Medulla oblongata (tissue), 1 donor: ENCODE measurements around the gene KANK2.

Experiments used
- DNase-seq: peaks from one replicate; pipeline ENCODE4 v3.0.0-alpha.2; 2015; ENCODE audit errors: extremely low spot score

KANK2 gene

DNA sequence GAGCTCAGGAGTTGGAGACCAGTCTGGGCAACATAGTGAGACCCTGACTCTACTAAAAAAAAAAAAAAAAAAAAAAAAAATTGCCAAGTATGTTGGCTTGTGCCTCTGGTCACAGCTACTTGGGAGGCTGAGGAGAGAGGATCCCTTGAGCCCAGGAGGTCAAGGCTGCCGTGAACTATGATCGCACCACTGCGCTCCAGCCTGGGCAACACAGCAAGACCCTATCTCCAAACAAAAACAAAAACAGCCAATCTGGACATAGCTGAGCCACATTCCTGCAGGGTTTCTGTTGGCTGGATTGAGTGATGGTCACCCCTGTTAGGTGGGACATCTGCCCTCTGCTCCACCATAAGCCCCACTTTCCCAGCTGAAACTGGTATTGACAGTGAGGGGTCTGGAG is 28.5 kb upstream of the KANK2 start:
- no peak for DNase-seq

DNA sequence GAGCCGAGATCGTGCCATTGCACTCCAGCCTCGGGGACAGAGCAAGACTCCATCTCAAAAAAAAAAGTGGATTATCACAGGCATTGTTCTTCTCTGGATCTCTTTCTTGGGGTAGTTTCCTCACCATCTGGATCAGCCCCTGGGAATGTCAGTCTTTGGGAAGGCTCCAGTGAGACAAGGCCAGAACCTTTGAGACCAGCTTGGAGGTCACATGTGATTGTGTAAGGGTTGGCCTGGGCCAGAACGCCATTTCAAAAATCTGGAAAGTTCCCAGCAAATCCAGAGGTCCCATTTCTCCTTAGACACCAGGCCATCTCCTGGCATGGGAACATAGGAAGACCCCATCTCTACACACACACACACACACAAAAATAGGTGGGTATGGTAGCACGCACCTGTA is 27.8 kb upstream of the KANK2 start:
- no peak for DNase-seq

DNA sequence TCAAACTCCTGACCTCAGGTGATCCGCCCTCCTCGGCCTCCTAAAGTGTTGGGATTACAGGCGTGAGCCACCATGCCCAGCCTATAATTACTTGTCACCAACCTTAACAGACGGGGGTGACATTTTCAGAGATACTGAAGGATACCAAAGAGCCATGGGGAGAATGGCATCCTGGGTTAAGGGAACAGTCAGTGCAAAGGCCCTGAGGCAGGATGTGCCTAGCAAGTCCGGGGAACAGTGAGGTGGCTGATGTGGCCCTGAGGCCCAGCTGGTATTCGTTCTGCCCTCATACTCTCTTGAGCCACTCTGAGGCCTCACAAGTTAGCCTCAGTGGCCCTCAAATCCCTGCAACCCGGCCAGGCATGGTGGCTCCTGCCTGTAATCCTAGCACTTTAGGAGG is 27.1 kb upstream of the KANK2 start:
- no peak for DNase-seq

DNA sequence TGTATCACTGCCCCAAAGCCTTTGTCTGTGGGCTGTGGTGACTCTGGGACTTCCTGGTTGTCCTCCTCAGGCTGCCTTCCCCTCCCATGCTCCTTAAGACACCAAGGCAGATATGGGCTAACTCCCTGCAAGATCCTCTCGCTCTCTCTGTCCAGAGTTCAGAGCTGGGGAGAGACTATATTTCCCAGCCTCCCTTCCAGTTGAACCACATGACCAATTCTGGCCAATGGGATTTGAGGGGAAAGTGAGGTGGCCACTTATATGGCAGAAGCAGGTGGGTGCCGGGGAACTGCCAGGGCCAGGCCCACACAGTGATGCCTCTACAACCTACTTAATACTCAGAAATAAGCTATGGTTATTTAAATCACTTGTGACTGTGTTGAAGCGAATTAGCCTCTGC is 25.9 kb upstream of the KANK2 start:
- no peak for DNase-seq

DNA sequence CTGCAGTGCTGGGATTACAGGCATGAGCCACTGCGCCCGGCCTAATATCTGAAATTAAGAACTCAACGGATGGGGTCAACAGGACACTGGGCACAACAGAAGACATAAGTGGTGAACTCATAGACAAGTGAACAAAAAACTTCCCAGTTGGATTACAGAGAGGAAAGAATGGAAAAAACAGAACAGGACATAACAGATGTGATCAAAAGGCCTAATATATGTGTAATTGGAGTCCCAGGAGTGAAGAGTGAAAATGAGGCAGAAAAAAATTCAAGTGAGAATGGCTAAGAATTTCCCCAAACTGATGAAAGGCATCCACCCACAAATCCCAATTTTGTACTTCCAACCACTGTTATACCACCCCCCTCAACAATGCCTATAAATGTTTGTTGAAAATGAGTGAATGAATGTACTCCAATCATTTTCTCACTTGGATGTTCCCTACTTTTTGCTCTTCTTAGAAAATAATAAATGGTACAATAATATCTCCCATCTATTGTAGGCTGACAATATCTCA is 23.8 kb upstream of the KANK2 start:
- no peak for DNase-seq

DNA sequence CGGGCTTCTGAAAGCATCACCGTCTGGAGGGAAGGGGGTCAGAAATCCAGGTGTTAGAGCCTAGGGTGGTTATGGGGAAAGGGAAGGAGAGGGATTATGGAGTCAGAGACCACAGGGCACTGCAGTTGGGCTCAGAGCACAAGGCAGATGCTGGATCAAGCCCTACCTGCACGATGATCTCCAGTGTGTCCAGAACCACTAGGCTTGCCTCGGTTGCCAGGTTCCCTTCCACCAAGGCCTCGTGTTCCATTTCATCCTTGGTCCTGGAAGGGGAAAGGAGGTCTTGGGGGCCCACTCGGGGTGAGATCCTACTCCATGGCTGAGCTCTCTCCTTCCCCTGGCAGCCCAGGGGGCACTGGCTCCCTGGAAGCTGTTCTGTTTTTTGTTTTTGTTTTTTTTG is 17.0 kb upstream of the KANK2 start:
- DNase-seq: no peak

DNA sequence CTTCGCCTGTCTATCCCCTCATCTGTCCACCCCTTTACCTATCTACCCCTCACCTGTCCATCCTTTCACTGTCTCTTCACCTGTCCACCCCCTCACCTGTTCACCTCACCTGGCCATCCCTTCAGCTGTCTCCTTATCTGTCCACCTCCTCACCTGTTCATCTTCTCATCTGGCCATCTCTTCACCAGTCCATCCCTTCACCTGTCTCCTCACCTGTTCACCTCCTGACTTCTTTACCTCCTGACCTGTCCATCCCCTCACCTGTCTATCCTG is 13.2 kb upstream of the KANK2 start:
- no peak for DNase-seq

DNA sequence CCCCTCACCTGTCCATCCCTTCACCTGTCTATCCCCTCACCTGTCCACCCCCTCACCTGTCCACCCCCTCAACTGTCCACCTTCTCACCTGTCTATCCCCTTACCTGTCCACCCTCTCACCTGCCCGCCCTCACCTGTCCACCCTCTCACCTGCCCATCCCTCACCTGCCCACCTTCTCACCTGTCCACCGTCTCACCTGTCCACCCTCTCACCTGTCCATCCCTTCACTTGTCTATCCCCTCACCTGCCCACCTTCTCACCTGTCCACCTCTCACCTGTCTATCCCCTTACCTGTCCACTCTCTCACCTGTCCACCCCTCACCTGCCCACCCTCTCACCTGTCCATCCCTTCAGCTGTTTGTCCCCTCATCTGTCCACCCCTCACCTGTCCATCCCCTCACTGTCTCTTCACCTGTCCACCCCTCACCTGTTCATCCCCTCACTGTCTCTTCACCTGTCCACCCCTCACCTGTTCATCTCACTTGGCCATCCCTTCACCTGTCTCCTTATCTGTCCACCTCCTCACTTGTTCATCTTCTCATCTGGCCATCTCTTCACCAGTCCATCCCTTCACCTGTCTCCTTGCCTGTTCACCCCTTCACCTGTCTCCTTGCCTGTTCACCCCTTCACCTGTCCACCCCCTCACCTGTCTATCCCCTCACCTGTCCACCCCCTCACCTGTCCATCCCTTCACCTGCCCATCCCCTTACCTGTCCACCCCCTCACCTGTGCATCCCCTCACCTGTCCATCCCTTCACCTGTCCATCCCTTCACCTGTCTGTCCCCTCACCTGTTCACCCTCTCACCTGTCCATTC is 12.7 kb upstream of the KANK2 start:
- no peak for DNase-seq

DNA sequence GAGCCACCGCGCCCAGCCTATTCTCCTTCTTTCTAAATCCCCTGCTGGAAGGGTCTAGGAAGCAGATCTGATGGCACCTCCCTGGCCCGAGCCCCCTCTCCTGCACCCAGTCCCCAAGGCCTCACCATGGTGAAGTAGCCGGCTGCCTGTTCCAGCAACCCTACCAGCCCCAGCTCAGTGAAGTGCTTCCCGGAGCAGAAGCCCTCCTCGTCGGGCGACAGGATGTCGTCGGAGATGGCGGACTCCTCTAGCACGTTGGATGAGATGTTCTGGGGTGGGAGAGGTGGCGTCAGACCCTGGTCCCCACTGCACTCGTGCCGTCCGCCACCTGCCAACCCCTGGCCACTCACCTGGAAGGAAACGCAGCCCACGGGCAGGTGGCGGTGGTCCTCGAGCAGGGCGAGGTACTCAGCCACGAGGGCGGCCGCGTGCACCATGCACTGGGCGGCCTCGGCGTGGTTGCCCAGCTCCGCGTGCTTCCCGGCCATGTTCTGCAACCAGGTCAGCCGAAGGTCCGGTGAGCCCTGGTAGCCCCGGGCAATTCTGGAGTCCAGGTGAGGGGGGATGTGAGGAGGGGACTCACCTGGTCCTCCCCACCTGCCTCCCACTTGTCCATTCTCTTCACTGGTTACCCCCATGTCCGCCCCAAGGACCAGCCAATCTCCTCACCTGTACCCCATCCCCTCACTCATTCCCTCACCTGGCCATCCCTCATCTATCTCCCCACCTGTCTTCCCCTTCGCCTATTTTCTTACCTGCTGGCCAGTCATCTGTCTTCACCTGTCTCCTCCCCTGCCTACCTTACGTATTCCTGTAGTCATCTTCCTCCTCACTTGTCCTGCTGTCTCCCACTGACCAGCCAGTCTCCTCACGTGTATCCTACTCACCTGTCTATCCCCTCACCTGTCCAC is 11.5 kb upstream of the KANK2 start:
- DNase-seq: no peak

DNA sequence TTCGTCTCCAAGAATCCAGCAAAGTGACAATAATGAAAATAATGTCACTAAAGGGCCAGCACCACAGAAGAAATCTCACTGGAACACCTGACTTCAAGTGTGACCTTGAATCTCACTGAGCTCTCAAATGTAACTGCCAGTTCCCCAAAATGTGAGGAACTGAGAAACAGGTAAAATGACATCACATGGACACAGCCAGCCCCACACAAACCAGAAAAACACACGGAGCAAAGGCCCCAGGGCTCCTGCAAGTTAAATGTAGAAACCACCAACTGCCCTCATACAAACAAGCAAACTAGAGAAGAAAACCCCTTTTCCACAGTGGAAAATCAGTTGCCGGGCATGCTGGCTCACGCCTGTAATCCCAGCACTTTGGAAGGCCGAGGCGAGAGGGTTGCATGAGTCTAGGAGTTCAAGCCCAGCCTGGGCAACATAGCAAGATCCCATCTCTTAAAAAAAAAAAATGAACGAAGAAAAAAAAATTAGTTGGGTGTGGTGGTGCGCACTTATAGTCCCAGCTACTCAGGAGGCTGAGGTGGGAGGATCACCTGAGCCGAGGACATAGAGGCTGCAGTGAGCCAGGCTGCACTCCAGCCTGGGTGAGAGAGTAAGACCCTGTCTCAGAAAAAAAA is 8.7 kb upstream of the KANK2 start:
- no peak for DNase-seq

DNA sequence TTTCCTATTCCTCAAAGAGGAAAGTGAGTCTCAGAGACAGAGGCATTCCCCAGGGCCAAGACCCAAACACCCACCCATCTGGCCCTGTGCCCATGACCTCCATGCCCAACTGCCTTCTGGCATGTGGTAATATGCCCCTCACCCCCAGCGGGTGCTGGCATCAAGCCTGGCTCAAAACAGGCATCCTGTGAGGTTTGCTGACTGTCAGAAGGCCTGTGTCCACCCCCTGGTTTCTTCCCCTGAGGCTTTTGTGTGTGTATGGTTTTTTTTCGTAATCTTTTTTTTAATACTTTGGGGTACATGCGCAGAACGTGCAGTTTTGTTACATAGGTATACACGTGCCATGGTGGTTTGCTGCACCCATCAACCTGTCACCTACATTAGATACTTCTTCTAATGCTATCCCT is 7.6 kb upstream of the KANK2 start:
- no peak for DNase-seq

DNA sequence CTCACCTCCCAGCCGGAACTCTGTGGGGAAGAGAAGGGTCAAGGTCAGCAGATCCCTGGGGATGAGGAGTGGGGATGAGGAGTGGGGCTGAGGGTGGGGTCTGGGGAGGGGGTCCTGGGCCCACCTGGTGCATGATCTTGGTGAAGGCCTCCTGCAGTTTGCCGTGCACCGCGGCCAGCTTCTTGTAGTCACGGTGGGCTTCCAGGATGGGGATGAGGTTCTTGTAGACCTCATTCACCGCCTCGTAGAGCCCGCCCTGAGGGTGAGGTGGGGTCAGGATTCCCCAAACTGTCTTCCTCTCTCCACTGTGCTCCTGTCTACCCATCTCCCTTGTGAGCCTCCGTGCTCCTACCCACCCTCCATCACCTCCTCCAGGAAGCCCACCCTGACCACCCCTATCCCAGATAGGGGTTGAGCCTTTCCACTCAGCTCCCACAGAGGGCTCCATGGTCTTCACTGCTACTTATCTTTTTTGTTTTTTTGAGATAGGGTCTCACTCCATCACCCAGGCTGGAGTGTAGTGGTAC is 6.8 kb upstream of the KANK2 start:
- DNase-seq: no peak

DNA sequence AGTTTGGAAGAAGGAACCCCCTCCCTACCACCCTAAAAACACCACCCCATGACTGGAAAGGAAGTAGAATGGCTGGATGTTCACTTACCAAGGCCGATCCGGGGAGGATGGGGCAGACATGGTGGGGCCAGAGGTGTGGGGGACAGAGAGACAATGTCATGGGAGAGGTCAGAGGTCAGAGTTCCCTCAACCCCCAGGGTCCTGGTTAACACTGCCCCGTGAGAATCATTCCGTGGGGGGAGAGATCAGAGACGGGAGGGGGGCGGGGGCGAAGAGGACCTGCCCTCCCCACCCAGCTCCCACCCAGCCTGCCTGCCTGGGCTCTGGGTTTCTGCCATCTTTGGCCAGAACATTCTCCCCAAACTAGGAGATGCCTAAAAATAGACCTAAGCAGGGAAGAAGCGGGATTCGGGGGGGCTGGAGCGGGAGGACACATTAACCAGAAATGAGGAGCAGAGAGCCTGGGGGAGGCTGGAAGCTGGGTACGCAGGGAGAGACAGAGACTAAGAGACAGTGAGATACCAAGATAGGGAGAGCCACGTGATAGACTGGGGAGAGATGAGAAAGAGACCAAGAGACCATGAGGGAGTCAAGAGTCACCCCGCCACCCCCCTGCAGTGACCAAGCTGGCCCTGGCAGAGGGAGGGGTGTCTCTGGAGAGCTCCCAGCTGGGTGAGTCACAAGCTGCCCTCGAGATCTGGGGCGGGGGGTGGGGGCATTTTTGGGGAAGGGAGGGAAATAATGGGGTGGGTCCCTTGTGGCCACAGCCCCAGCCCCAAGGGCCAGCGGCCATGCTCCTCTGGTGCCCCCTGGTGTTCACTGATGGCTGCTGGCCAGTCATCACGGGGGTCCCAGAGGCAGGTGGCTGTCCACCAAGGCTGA is 6.1 kb upstream of the KANK2 start:
- peak; percentile 59 for DNase-seq

DNA sequence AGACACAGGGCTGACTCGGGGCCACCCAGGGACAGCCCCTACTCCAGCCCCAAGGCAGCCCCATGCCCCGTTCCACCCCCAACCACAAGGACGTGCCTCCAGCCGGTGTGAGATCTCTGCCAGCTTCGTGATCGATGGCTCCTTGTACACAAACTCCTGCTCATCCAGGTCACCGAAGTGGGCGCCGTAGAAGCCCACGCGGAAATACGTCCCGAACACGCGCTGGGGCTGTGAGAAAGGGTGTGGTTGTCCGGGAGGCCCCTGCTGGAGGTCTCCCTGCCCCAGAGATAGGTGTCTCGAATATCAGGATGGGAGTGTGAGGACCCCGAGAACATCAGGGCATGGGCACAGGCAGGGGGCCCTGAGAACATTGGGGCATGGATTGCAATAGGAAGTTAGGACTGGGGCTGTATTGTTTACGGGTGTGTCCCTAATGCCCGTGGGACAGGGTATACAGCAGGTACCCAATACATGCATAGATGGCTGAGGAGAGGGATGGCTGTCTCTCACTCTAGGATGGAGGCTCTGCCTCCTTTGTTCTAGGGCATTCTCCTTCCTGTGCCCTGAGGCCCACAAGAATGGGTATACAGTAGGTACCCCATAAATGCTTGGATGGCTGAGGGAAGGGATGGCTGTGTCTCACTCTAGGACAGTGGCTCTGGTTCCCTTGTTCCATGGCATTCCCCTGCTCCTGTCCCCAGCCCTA is 5.3 kb upstream of the KANK2 start:
- DNase-seq: no peak

DNA sequence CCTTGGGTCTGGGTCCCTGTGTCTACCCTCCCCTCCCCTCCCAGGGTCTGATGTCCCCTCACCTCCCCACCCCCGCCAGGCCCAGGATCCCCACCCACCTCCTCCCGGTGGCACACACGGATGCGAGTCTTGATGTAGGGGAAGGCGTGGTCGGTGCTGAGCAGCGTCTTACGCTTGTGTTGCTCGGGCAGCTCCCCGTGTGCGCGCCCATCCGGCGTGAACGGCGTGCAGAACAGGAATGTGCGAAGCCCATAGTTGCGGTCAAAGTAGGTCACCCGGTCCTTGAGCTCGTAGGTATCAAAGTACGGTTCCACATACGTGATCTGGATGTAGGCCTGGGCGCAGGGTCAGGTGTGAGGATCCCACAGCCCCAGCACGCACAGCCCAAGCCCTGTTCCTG is 4.4 kb upstream of the KANK2 start:
- no peak for DNase-seq

DNA sequence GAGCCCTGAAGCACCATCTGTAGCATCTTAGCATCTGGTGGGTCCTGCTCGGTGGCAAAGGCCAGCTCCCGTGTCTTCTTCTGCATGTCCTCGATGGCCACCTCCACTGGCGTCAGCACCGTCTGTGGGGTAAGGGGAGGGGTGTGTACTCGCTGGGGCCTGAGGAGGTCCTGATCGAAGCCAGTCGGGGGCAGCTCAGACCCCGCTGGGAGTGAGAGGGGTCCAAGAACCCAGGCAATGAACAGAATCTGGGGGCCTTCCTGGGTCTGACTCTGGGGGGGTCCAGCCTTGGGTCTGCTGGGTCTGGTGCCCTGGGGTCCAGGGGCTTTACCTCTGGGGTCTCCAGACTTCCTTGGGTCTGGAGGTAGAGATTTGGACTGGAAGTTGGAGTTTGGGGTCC is 3.6 kb upstream of the KANK2 start:
- DNase-seq: no peak

DNA sequence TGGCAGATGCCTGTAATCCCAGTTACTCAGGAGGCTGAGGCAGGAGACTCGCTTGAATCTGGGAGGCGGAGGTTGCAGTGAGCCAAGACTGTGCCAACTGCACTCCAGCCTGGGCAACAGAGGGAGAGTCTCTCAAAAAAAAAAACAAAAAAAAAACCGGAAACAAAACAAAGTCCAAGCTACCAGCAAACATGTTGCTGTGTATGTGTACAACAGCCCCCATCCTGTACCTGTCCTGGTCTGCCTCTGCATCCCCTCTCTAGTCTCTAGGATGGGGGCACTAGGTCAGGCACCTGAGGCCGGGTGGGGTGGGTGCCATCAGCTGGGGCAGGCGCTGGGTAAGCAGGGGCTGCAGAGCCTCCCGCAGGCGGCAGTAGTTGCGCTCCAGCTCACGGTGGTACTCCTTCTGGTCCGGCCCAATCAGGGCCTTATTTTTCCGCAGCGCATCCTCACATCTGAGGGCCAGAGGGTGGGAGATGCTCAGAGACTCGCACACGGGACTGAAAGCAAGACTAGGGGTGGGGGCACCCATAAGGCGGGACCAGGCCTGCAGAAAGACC is 2.8 kb upstream of the KANK2 start:
- no peak for DNase-seq

DNA sequence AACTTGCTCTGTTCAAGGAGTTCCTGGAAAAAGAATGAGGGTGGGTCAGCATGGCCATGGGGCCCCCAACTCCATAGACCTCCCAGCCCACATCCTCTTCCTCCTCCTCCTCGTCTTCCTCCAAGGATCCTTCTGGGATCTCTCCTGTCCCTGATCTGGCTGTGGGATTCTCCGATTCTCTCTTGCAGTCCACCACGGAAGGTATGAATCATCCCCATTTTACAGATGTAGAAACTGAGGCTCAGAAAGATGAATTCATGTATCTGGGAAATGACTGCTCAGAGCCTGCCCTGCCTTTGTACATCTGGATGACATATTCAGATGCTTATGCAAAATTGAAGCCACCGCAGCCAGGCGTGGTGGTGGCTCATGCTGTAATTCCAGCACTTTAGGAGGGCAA is 2.2 kb upstream of the KANK2 start:
- no peak for DNase-seq

DNA sequence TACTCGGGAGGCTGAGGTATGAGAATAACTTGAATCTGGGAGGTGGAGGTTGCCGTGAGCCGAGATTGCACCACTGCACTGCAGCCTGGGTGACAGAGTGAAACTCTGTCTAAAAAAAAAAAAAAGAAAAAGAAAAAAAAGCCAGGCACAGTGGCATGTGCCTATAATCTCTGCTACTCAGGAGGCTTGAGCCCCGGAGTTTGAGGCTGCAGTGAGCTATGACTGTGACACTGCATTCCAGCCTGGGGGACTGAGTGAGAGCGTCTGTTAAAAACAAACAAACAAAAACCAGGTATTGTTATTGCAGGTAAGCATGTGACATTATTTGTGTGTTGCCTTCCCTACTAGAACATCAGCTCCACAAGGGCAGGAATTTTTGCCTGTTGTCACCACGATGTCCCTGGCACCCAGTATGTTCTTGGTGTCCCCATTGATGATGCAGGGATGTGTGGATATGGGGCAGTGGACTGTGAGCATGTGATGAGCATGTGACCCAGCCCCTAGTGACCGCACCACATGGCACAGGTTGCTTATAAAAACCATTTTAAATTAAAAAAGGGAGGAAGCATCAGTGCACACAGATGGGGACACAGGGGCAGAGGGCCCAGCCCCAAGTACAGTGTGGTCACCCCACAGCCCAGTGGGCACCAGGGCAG is 1.6 kb upstream of the KANK2 start:
- DNase-seq: no peak

DNA sequence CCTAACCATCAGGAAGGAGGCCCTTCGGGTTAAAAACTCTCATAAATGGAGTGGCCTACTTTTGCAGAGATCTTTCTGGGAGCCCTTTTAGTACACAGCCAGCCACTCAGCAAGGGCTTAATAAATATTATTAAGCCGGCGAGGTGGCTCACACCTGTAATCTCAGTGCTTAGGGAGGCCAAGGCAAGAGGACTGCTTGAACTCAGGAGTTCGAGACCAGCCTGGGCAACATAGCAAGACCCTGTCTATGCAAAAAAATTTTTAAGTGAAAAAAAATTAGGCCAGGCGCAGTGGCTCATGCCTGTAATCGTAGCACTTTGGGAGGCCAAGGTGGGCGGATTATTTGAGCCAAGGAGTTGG is 810 bp upstream of the KANK2 start:
- no peak for DNase-seq
